GM10266 (cell line): ENCODE measurements around the gene PSMA3.
A peak's percentile ranks its signal among the peaks of the same experiment; 100 is the strongest.

Source experiments
- DNase-seq: peaks from one replicate; pipeline ENCODE4 v3.0.0; 2012; ENCODE audit errors: extremely low spot score
- CTCF ChIP-seq: IDR thresholded peaks from 2 replicates; pipeline ENCODE4 v1.5.1; 2012; ENCODE audit warnings: mild to moderate bottlenecking, low read depth; ENCODE audit not compliant: control insufficient read depth, insufficient read depth; ENCODE audit errors: missing control alignments

Gene PSMA3

GRCh38 chr14:58213176-58213575 lies 31.5 kb upstream of the PSMA3 start:
- TF ChIP-seq CTCF = no peak
- no peak for DNase-seq

GRCh38 chr14:58215191-58215914 lies 29.3 kb upstream of the PSMA3 start:
- no peak for TF ChIP-seq CTCF
- DNase-seq = no peak

- TF ChIP-seq CTCF = no peak
- DNase-seq = no peak
Observed at GRCh38 chr14:58216544-58216943, 28.1 kb upstream of the PSMA3 start.

GRCh38 chr14:58227096-58227819 lies 17.4 kb upstream of the PSMA3 start:
- no peak for DNase-seq
- TF ChIP-seq CTCF = no peak

- DNase-seq = no peak
- no peak for TF ChIP-seq CTCF
Observed at GRCh38 chr14:58238252-58239243, 6.1 kb upstream of the PSMA3 start.

GRCh38 chr14:58239244-58240195 lies 5.1 kb upstream of the PSMA3 start:
- DNase-seq = peak; percentile 8
- TF ChIP-seq CTCF = no peak
